Measurements from ENCODE around the gene GEMIN5. TPM values are rescaled to one million over a fixed set of nuclear protein-coding genes. Genes with fewer than 3 reads are reported as not detected.

The GEMIN5 gene
- total and polyA plus RNA-seq, 2 of the 13 experiments (the other 11 are each of a cell fraction or from before 2014, with no cell fraction given) = 6.6 to 28.6 TPM

- TF ChIP-seq ZNF512B (CRISPR knock-in tag; IDR thresholded peaks at IDR 0.05; ENCODE audit: borderline replicate concordance) (no peak), GATA4 (IDR thresholded peaks at IDR 0.05; ENCODE audit: borderline replicate concordance, low read depth) (no peak), ATRX (CRISPR knock-in tag; IDR thresholded peaks at IDR 0.05; ENCODE audit: borderline replicate concordance) (no peak), KDM4B (CRISPR knock-in tag; IDR thresholded peaks at IDR 0.05) (no peak; the same call in 1 of the 2 replicates), ZNF710 (CRISPR knock-in tag; IDR thresholded peaks at IDR 0.05; ENCODE audit: borderline replicate concordance) (peak; percentile 23; the same call in 1 of the 2 replicates), CBX5 (CRISPR knock-in tag; IDR thresholded peaks at IDR 0.05; ENCODE audit: borderline replicate concordance) (no peak), SETDB1 (CRISPR knock-in tag; IDR thresholded peaks at IDR 0.05; ENCODE audit: borderline replicate concordance) (no peak), RFX3 (CRISPR knock-in tag; IDR thresholded peaks at IDR 0.05) (peak; percentile 91), ZSCAN29 (CRISPR knock-in tag; conservative IDR thresholded peaks at IDR 0.05) (no peak), TEF (CRISPR knock-in tag; IDR thresholded peaks at IDR 0.05) (no peak), KLF15 (CRISPR knock-in tag; IDR thresholded peaks at IDR 0.05; ENCODE audit: borderline replicate concordance) (0 out of 2 replicates have a peak, but pooled peaks have one; percentile 56), MTF2 (CRISPR knock-in tag; IDR thresholded peaks at IDR 0.05; ENCODE audit: borderline replicate concordance) (no peak; the same call in 1 of the 2 replicates), CREM (IDR thresholded peaks at IDR 0.05) (peak; percentile 45), CREM (CRISPR knock-in tag; IDR thresholded peaks at IDR 0.05) (no peak), GRHL1 (CRISPR knock-in tag; conservative IDR thresholded peaks at IDR 0.05) (no peak), ZNF674 (CRISPR knock-in tag; IDR thresholded peaks at IDR 0.05; ENCODE audit: low read depth) (0 out of 2 replicates have a peak, but pooled peaks have one; percentile 36), KMT2B (CRISPR knock-in tag; IDR thresholded peaks at IDR 0.05) (peak; percentile 58; the same call in 1 of the 2 replicates), ELF3 (CRISPR knock-in tag; IDR thresholded peaks at IDR 0.05) (0 out of 2 replicates have a peak, but pooled peaks have one; percentile 11), THYN1 (CRISPR knock-in tag; IDR thresholded peaks at IDR 0.05; ENCODE audit: borderline replicate concordance, low read depth) (no peak), HOXD1 (CRISPR knock-in tag; IDR thresholded peaks at IDR 0.05) (0 out of 2 replicates have a peak, but pooled peaks have one; percentile 21), ZNF121 (CRISPR knock-in tag; IDR thresholded peaks at IDR 0.05) (peak; percentile 42; the same call in 1 of the 2 replicates), ZMAT3 (CRISPR knock-in tag; conservative IDR thresholded peaks at IDR 0.05) (peak; percentile 17; the same call in 1 of the 2 replicates)
Measured at GRCh38 chr5:154857530-154858296, 80.3 kb downstream of the GEMIN5 start (continued).

All from HepG2 (cell line).